A549 (cell line): ENCODE results near the gene SPSB3.

Experiments used
- BHLHE40 ChIP-seq: IDR thresholded peaks from 2 replicates; pipeline ENCODE4 v1.6.1; 2012; ENCODE audit warnings: low read depth, low read length, inconsistent platforms
- CBX2 ChIP-seq: fragments of 200-600 bp; sonication (generic); IDR thresholded peaks from 2 replicates; pipeline ENCODE4 v1.6.1; 2016; ENCODE audit warnings: low read depth, mild to moderate bottlenecking, borderline replicate concordance
- CEBPB ChIP-seq, 2 experiments: fragments of >200 bp in 1 of 2; sonication (Bioruptor Twin) in 1 of 2; formaldehyde crosslinking in 1 of 2; IDR thresholded peaks; 2 replicates each; pipeline ENCODE4 v1.6.1; 2012 to 2016
- CTCF ChIP-seq: fragments of >200 bp; sonication (Bioruptor Twin); formaldehyde crosslinking; IDR thresholded peaks from 3 replicates; pipeline ENCODE4 v1.5.1; 2016
- E2F6 ChIP-seq: IDR thresholded peaks from 2 replicates; pipeline ENCODE4 v1.6.1; 2012; ENCODE audit warnings: low read depth, borderline replicate concordance
- EP300 ChIP-seq, 2 experiments: fragments of >200 bp; sonication (Bioruptor Twin); formaldehyde crosslinking; IDR thresholded peaks; 2 replicates in 1 of 2; 3 replicates in 1 of 2; pipeline ENCODE4 v1.6.1; 2016 to 2017
- JUN ChIP-seq, 2 experiments: fragments of >200 bp; sonication (Bioruptor Twin); formaldehyde crosslinking; IDR thresholded peaks; 2 replicates in 1 of 2; 3 replicates in 1 of 2; pipeline ENCODE4 v1.6.1; 2016 to 2017
- MYC ChIP-seq: IDR thresholded peaks from 2 replicates; pipeline ENCODE4 v1.6.1; 2012; ENCODE audit warnings: mild to moderate bottlenecking, inconsistent platforms, low read length, improper control_type of control experiment, borderline replicate concordance
- RAD21 ChIP-seq, 2 experiments: fragments of >200 bp in 1 of 2; sonication (Bioruptor Twin) in 1 of 2; formaldehyde crosslinking in 1 of 2; IDR thresholded peaks in 1 of 2; conservative IDR thresholded peaks in 1 of 2; 2 replicates in 1 of 2; 3 replicates in 1 of 2; pipeline ENCODE4 v1.6.1; 2012 to 2018; ENCODE audit warnings: inconsistent platforms in 1 of 2
- REST ChIP-seq: fragments of 200-600 bp; sonication (generic); IDR thresholded peaks from 2 replicates; pipeline ENCODE4 v1.6.1; 2016; ENCODE audit warnings: antibody characterized with exemption, mild to moderate bottlenecking, moderate library complexity
- SREBF2 ChIP-seq: fragments of 450-650 bp; IDR thresholded peaks from 2 replicates; pipeline ENCODE4 v1.6.1; 2014; ENCODE audit warnings: mild to moderate bottlenecking, moderate library complexity
- TF ChIP-seq, protein P1 (sequence below): IDR thresholded peaks from 2 replicates; pipeline ENCODE4 v1.6.1; 2012

- TF ChIP-seq E2F6 (no peak), EP300 (IDR thresholded peaks at IDR 0.05) (no peak), CTCF (no peak), RAD21 (conservative IDR thresholded peaks at IDR 0.05 in 1 of 2, IDR thresholded peaks at IDR 0.05 in 1 of 2) (no peak), SREBF2 (no peak), BHLHE40 (no peak), MYC (no peak), REST (no peak), JUN (IDR thresholded peaks at IDR 0.05) (no peak), CBX2 (no peak), CEBPB (IDR thresholded peaks at IDR 0.05) (no peak)
- TF ChIP-seq, protein P1, sequence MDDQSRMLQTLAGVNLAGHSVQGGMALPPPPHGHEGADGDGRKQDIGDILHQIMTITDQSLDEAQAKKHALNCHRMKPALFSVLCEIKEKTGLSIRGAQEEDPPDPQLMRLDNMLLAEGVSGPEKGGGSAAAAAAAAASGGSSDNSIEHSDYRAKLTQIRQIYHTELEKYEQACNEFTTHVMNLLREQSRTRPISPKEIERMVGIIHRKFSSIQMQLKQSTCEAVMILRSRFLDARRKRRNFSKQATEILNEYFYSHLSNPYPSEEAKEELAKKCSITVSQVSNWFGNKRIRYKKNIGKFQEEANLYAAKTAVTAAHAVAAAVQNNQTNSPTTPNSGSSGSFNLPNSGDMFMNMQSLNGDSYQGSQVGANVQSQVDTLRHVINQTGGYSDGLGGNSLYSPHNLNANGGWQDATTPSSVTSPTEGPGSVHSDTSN = no peak
Observed at GRCh38 chr16:1791943-1792812, 9.8 kb upstream of the SPSB3 start.
